ENCODE data around the gene PRKCQ.

The PRKCQ gene

DNA sequence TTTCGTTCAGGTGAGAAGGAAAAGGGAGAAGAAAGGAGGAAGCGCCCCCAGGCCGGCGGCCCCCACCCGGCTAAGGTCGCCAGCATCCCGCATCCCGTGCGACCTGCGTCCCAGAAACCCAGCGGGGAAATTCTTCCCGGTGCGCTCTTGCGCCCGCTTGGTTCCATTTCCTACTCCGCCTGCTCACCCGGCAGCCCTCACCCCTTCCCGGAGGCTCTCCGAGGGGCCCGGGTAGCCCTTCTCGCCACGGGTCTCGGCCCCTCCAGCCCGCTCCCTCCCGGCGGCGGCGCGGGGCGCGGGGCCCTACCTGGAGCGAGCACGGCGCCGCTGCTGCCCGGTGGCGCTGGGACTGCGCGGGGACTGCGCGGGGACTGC lies at the start of gene PRKCQ:
TSS of gene PRKCQ (minus strand) at position 373 of the 375 bp plus-strand sequence. CDS start 65,141 bp downstream, outside the sequence.
- DNase-seq, result no peak

DNA sequence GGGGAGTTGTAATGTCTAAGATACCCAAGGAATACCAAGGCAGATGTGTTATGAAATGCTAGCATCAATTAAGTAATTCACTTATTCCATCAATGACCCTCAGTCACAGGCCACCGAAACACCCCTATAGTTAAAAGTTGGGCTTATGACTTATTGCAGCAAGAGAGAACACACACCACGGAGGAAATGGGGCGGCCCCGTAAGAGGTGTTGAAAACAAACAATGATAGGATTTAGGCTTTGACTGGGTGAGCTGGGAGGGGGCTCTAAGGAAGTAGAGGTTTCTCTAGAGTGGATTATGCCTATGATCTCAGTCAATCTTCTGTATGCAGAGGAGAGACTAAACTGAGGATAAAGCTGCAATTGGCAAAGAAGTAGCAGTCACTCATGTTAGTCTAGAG lies 45.4 kb upstream of the PRKCQ start:
- DNase-seq, result no peak

DNA sequence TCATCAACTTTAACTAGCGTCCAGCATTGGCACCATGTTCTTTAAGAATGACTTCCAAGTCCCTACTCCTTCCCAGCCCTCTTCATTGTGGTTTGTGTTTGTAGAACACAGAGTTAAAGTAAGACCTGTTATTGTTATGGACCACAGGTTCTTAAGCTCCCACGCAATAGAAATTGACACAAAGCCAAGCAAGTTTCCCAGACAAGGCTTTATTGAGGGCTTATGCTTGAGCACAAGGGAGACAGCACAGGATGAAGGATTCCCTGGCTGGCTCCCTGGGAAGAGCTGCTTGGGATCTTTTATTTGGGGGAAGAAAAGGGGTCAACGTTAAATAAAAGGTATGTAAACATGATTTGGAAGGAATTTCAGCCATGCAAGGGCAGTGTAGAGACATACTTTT lies 44.3 kb upstream of the PRKCQ start:
- no peak for DNase-seq

DNA sequence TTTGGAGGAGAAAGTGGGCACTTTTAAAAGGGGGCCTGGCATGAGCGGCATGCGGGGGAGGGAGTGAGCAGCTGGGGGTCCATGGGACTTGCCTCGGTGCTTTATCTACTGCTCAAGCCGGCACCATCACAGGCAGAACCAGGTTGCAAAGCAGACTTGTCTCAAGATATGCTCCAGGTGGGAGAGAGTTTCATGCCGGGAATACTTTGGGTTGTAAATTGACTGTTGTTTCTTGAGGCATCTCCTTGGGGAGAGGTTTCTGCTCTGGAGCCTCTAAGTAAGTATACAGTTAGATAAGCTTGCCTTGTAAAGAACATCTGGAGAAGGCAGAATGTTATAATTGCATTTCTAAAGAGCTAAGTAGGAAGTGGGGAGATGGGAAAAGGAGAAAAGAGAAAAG lies 42.8 kb upstream of the PRKCQ start:
- DNase-seq, result no peak

DNA sequence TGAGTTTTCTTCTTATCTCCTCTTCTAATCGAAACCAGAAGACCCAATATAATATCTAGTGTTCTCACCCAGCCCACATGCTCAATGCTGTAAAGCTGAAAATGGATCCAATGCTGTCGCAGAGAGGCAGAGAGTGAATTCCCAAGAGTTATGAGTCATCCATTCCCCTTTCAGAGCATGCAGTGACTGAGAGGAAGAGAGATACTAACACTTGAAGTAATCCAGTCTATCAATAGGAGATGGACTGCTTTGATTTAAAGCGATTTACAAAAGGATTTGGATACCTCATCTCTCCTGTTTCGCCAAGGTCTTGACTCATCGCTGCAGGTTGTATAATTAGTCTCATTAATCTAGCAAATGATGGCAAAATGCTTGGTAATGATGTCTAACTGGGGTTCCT lies 41.5 kb upstream of the PRKCQ start:
- no peak for DNase-seq

DNA sequence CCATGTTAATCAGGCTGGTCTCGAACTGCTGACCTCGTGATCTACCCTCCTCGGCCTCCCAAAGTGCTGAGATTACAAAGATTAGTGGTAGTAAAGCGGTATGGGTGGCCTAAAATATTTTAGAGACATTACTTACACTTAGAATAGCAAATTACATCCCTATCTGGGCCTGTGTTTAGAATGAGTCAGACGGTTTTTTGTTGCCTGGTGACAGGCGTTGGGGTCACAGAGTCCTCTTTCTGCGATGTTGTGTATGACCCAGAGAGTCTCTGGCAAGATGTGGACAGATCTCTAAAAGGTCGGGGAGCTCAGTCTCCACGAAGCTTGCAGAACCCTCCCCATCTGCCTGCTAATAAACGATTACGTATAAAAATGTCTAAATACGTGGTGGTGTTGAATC lies 39.6 kb upstream of the PRKCQ start:
- no peak for DNase-seq

DNA sequence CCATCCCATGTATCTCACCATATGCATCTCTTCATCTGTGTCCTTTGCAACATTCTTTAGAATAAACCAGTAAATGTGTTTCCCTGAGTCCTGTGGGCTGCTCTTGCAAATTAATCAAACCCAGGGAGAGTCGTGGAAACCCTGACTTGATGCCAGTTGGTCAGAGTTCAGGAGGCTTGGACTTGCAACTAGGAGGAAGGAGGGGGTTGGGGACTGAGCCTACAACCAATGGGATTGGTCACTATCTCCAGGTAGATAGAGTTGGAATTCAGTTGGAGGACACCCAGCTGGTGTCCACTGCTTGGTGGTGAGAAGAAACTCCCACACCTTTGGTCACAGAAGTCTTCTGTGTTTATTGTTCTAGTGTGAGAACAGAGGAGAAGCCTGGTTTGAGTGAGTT lies 38.3 kb upstream of the PRKCQ start:
- no peak for DNase-seq

DNA sequence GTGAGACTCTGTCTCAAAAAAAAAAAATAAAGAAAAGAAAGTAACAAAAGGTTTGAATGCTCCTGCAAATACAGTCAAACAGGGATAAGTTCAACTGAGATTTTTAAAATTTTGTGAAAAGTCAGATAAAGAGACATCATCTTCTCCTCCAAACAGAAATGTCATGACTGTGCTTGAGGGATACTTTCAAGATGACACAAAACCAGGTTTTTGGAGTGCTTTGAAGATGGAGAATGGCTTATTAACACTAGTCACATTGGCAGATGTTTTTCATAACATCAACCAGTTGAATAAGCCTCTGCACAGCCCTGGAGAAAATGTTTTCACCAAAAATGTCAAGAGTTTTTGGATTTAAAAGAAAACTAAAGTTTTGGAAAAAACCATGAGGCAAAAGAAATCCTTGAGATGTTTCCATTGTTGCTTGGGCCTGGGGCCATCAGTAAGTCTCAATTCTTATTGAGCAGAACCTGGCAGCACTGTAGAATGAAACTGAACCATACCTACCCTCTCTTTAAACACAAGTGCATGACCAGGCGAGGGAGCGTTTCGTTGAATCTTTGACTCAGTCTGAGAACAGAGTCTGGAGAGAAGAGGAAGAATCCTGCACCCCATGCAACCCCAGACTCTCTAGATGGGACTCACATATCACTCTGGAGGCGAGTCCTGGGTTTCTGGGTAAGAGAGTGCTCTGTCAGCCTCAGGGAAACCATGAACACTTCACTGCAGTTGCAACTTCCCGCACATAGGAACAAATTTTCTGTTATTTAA lies 37.4 kb upstream of the PRKCQ start:
- DNase-seq, result no peak

DNA sequence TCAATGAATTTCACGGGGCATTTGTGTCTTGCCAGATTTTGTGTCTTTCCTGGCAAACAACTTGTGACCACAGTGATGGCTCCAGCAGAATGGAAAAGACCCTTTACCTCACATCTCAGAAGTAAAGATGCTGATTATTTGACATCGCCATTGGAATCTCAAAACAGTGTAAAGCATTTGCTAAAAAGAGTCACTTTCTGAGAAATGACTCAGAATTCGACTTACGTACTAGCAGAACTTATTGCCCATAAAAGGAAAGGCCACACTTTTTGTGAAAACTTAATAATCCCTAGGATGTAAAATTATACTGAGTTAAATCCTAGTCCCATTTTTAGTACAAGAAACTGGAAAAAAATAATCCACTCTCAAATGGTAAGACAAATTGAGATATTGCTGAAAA lies 35.9 kb upstream of the PRKCQ start:
- no peak for DNase-seq

DNA sequence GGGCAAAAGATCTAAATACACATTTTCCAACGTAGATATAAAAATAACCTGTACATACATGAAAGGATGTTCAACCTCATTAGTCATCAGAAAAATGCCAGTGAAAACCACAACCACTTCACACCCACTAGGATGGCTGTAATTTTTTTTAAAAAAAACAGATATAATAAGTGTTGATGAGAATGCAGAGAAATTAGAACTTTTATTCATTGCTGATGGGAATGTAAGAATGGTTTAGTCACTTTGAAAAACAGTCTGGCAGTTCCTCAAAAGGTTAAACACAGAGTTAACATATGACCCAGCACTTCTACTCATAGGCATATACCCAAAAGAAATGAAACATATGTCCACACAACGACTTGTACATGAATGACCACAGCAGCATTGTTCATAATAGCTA lies 32.3 kb upstream of the PRKCQ start:
- DNase-seq, result no peak

DNA sequence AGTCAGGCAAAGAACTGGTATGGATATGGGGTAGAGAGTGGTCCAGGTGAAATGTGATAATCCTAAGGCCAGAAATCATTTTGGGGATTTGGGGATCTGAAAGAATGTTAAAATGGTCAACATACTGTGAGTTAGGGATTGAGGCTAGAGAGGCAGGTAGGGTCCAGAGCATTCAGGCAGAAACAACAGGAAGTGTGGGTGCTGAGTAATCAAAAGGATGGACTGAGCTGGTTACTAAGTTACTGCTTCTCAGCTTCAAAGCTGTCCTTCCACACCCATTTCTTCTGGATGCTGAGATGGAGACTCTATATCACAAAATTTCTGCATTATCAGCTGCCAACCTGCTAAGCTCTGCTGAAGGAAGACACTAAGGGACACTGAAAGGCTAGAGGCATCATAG lies 30.6 kb upstream of the PRKCQ start:
- no peak for DNase-seq

DNA sequence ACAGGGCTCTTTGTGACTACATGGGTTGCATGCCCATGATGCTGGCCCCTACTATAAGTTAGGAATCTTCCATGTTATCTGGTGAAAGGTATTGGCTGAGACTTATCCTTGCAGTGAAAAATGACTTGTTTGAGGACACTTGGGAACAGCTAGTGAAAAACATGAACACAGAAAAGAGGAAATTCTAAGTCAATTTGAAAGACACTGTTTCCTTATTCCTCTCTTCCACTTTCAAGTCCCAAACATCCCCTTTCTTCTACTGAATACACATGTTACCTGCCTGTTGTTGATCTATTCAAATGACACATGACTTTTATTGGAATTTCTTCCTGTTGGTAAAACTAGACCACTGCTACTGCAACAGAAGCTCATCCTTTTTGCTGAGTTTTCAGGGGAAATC lies 29.5 kb upstream of the PRKCQ start:
- no peak for DNase-seq

DNA sequence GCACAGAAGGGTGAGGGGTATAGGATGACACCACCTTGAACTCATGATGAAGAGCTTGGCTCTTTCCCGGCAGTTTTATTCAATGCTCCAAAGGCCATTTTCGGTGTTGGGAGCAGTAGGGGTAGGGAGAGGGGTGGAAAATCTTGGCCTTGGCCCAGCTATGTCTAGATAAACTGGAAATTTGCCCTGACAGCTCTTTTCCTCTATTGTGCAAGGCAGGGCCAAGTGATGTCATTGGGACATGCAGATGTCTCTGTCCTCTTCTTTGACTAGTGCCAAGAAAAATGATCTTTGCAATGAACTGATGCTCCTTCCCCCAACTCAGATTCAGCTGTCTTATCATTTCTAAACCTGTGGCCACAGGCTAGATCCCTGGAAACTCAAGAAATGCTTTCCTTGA lies 27.7 kb upstream of the PRKCQ start:
- no peak for DNase-seq

DNA sequence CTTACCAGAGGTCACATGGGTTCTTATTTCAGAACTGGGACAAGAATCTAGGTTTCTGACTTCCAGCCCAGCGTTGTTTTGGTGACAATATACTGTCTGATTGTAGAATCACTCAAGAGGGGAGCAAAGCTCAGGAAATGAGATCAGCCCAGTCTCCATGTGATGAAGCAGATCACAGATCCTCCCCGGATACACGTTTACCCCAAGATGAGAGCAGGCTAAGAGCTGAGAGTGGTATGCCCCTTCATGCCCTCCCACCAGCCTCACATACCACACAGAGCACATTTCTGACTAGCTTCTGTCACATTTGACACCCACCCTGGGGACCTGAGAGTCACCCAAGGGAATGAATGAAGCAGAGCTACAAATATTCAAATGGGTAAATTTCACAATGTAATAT lies 27.1 kb upstream of the PRKCQ start:
- no peak for DNase-seq

DNA sequence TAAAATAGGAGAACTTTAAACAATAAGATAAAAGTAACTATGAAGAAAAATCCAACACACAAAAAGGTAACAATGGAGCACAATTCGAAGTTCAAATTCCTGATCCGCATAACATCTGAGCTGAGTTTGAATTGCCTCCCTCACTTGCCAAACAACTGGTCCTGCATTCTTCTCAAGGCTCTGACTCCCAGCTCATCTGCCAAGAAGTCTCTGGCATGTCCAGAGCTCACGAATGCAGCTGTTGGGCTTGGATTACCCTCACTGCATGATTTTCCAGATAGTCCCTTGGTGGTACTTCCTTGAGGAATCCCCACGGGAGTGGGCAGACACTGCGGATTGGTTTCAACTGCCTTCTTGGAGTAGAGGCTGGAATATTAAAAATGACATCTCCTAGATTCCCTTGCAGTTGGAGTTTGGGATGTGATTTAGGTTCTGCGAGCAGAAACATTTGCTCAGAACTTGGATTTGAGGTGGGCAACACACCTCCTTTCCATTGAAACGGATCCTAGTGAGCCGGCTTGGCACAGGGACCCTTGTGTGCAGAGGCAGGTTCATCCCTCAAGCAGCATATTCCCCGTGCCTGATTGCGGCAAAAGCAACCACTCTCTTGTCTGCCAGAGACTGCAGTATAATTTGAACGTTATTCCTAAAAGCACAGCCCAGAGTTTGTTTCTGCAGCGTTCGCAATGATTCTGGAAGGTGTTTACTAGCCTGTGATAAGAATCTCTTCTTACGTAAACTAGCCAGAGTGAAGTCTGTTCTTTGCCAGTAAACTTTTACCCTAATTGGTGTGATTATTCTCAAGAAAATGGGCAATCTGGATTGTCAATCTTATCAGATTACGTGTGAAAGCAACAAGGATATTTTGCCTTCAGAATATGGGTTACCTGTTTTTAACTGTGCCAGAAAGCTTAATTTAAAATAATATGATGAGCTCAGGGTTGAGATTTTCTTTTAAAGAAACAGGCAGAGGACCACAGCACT lies 23.4 kb upstream of the PRKCQ start:
- DNase-seq, result no peak

DNA sequence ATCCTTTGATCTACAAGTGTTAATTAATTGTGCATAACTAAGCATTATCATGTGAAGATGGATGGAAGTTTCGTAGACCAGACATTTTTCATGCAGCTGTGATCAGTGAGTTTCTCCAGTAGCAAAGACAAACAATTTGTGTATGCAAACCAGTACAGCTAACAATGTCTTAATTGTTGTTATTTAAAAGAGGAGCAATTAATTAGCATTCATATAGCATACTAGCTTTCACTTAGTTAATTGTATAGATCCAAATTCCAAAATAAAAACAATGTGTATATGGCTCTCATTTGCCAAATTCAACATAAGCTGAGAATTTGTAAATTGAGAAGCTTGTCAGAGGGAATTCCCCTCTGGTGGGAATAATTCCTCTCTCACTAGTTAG lies 22.6 kb upstream of the PRKCQ start:
- DNase-seq, result no peak

DNA sequence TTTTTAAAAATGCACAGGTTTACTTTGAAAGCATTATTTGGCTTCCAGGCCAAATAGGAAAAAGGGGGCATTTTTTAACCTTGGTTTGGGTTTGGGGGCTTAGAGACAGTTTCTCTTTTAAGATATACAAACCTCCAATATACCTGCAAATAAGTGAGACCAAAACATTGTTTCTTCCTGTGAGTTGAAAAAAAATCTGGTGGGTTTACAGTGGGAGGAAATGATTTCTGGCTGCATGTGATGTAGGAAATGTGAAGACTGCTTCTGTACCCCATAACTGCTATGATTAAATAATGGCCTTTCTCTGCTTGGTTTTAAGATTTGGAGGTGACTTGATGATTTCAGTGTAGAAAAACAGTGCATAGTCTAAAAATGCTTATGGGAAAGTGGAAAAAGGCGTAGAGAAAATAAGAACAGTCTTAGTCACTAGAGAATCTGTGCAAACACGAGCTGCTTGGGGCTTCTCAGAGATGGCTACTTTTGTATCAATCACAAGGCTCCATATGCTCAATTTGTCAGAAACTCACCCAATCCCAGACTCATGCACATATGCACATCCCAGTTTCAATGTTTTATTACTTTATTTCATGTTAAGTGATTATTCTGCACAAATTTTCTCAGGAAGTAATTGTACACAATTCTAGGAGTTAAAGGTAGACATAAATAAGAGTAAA lies 22.1 kb upstream of the PRKCQ start:
- DNase-seq, result no peak

DNA sequence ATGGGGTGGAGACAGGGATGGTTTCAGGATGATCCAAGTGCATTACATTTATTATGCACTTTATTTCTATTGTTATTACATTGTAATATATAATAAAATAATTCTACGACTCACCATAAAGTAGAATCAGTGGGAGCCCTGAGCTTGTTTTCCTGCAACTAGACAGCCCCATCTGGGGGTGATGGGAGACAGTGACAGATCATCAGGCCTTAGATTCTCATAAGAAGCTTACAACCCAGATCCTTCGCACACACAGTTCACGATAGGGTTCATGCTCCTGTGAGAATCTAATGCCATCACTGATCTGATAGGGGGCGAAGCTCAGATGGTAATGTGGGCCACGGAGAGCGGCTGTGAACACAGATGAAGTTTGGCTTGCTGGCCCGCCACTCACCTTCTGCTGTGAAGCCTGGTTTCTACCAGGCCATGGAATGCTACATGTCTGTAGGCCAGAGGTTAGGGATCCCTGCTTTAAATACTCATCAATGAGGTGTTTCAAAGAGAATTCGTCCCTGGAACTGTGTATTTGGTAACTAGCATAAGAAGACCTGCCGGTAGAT lies 21.2 kb upstream of the PRKCQ start:
- no peak for DNase-seq

DNA sequence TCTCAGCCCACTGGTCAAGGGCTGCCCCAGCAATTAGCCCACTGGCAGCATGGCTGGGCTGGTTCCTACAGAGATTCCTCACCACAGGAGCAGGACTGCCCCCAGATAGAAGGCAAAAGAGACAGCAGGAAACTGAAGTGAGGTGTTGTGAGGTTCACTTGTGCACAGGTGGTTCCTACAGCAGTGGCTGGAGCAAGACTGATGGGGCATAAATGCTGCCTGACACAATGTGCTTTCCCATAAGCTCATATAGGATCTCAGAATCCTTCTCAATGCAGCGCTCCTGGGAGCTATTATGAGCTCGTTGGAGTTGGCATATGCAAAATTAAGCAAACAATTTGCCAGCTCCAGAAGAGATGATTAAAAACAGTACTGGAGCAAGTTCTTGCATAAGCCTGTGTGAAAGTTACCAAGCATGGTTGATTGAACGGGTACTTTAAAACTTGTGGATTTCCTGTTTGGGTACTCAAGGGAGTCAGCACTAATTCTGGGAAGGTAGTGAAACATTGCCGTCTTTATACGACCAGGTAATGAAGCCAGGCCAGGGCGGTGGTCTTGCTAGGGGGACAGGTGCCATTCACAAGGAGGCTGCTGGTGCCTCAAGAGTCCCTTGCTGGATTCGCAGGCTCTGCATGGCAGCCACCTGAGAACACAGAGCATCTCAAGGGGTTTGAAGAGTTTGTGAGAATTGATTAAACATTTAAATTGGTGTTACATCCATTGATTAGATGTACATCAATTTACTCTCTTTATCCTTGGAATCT lies 20.3 kb upstream of the PRKCQ start:
- no peak for DNase-seq

DNA sequence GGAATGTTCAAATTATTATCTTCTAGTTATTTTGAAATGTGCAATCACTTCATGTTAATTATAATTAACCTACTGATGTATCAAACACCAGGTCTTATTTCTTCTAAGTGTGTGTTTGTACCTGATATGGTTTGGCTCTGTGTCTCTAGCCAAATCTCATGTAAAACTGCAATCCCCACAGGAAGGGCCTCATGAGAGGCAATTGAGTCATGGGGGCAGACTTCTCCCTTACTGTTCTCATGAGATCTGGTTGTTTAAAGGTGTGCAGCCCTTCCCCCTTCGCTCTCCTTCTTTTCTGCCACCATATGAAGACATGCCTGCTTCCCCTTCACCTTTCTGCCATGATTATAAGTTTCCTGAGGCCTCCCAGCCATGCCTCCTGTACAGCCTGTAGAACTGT lies 18.6 kb upstream of the PRKCQ start:
- no peak for DNase-seq

DNA sequence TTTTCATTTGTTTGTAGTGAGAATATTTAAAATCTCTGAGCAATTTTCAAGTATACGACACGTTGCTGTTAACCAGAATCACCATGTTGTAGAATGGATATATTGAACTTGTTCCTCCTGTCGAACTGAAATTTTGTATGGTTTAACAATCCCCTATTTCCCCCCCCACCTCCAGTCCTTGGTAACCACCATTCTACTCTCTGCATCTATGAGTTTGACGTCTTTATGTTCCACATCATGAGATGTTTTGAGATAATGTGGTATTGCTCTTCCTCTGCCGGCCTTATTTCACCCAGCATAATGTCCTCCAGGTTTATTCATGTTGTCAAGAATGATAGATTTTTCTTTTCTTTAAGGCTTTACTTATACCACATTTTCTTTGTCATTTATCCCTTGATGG lies 17.4 kb upstream of the PRKCQ start:
- DNase-seq, result no peak

DNA sequence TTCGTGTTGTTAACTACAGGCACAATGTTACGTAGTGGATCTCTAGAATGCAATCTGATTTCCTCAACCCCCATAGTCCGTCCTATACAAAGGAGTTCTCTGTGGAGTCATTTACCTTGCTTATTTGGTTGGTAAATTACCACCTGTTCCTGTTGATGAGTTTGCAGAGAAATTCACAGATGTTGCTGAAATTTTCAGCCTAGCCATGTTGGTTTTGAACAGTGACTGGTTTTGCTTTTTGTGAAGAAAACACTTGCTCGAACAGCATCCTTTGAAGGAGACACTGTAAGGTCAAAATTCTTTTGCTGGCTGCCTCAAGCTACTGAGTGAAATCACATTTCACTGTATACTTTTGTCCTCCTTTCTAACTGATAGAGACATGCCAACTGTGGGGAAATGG lies 15.4 kb upstream of the PRKCQ start:
- no peak for DNase-seq

DNA sequence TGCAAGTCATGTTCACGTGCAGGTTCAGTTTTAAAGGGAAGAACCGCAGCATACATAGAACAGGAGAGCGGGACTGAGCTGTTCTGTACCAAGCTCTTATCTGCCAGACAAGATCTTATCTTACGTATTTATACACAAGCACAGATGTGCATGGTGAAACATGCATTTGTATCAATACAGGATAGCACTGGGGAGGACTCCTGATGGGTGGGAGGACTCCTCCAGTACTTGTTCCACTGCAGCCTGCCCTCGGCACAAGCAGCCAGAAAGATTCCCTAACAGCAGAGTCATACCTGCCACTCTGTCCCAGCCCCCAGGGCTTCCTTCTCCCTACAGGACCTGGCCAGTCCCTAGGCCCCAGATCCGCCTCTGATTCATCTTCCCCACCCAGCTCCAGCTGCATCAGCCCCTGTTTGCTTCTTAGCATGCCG lies 13.2 kb upstream of the PRKCQ start:
- no peak for DNase-seq

All from NCI-H1694 (cell line).